Activated naive CD4-positive, alpha-beta T cell treated with anti-CD3 and anti-CD28 coated beads, Interleukin-2, amount 50 U/mL, for 24 hours (primary cell): ENCODE data around the gene TBC1D30.
"Not testable (repeated sequence)": the region's sequence is repeated elsewhere in the genome, so short reads cannot be mapped to it uniquely, and the experiment has no call there.

ENCODE experiments used
- H3K27ac Mint-ChIP-seq: one replicate; pipeline ENCODE4 v1.8.0; 2021; ENCODE audit warnings: mild to moderate bottlenecking, mixed read lengths
- H3K27me3 Mint-ChIP-seq: one replicate; pipeline ENCODE4 v1.8.0; 2021; ENCODE audit warnings: mixed read lengths
- H3K36me3 Mint-ChIP-seq: one replicate; pipeline ENCODE4 v1.8.0; 2021; ENCODE audit warnings: mixed read lengths
- H3K4me1 Mint-ChIP-seq: one replicate; pipeline ENCODE4 v1.8.0; 2021; ENCODE audit warnings: mixed read lengths
- H3K4me3 Mint-ChIP-seq: one replicate; pipeline ENCODE4 v1.8.0; 2021; ENCODE audit warnings: mild to moderate bottlenecking, mixed read lengths
- H3K9me3 Mint-ChIP-seq: one replicate; pipeline ENCODE4 v1.8.0; 2021; ENCODE audit warnings: mixed read lengths

Gene TBC1D30

DNA sequence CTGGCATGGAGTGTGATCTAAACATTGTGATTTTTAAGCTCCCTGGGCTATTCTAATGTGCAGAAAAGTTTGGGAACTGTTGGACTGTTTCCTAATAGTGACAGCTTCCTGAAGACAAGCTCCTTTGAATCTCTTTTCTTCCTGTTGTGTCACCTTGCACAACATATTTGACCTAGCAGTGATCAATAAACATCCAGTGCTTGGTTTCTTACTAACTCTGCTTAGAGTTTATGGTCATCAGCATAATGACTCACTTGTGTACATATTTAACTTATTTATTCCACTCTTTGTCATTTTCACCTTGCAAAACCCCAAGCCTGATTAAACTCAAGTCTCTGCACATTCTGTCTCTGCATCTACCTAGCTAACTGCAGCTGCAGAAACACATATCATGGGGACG is 27.3 kb upstream of the TBC1D30 start:
- no peak overlapping the region for H3K4me3 Mint-ChIP-seq
- H3K9me3 Mint-ChIP-seq, result no peaks in the 10 kb centered on the region
- no peaks in the 10 kb centered on the region for H3K36me3 Mint-ChIP-seq
- H3K27me3 Mint-ChIP-seq, result peaks cover 10% of the 10 kb centered on the region
- no peak overlapping the region for H3K27ac Mint-ChIP-seq
- no peaks in the 10 kb centered on the region for H3K4me1 Mint-ChIP-seq

DNA sequence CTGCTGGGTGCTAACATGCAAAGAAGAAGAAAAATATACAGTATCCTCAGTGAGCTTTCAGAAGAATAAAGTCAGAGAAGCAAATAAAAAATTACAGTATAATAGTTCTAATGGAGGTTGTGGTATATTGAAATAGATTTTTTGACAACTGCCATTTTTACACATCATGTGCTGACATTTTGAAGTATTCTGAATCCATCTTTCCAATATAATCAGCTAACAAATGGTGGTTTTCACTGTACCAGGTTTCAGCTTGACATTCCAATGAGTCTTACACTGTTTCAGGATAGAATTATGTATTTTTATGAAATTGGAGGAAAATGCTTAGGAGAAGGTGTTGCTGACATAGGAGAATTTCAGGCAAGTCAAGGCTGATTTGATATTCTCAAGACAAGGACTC is 26.3 kb upstream of the TBC1D30 start:
- no peaks in the 10 kb centered on the region for H3K9me3 Mint-ChIP-seq
- H3K4me1 Mint-ChIP-seq, result no peaks in the 10 kb centered on the region
- no peak overlapping the region for H3K4me3 Mint-ChIP-seq
- peaks cover 11% of the 10 kb centered on the region for H3K27me3 Mint-ChIP-seq
- no peaks in the 10 kb centered on the region for H3K36me3 Mint-ChIP-seq
- no peak overlapping the region for H3K27ac Mint-ChIP-seq

DNA sequence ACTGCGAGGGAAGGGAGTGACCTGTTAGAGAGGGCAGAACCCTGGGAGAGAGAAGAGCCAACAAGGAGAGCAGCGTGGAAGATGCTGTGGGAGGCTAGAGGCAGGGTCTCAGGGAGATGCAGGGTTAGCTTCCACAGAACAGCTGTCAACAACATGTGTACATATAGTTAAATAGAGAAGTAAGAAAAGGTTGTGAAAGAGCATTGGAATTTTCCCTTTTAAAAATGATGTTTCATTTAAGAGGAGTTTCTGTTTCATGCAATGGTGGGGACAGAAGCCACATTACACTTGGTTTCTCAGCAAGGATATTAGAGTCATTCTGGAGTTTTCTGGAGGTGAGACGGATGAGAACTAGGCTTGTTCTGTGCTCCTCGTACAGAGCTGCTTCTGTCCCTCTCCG is 23.8 kb upstream of the TBC1D30 start:
- H3K4me1 Mint-ChIP-seq, result no peaks in the 10 kb centered on the region
- H3K36me3 Mint-ChIP-seq, result no peaks in the 10 kb centered on the region
- H3K27me3 Mint-ChIP-seq, result peaks cover 20% of the 10 kb centered on the region
- no peaks in the 10 kb centered on the region for H3K9me3 Mint-ChIP-seq
- H3K27ac Mint-ChIP-seq, result no peak overlapping the region
- H3K4me3 Mint-ChIP-seq, result no peak overlapping the region

DNA sequence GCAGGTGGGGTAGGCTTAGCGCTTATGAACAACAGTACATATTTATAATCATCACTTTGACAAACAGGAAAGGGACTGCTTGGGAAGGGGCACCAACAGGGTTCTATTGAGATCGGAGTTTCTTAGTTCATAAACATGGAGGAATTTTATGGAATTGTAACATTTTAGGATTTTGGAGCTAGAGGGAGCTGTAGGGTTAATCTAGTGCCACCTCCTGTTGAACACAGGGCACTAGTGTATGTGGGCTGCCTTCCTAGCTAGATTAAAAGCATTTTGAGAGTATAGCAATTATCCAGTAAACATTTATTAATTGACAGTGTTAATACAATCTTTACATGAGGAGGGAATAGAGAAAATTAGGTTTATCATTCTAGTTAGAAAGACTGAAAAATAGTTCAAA is 23.1 kb upstream of the TBC1D30 start:
- H3K36me3 Mint-ChIP-seq, result no peaks in the 10 kb centered on the region
- peaks cover 24% of the 10 kb centered on the region for H3K27me3 Mint-ChIP-seq
- no peaks in the 10 kb centered on the region for H3K4me1 Mint-ChIP-seq
- H3K4me3 Mint-ChIP-seq, result no peak overlapping the region
- H3K27ac Mint-ChIP-seq, result no peak overlapping the region
- H3K9me3 Mint-ChIP-seq, result no peaks in the 10 kb centered on the region

DNA sequence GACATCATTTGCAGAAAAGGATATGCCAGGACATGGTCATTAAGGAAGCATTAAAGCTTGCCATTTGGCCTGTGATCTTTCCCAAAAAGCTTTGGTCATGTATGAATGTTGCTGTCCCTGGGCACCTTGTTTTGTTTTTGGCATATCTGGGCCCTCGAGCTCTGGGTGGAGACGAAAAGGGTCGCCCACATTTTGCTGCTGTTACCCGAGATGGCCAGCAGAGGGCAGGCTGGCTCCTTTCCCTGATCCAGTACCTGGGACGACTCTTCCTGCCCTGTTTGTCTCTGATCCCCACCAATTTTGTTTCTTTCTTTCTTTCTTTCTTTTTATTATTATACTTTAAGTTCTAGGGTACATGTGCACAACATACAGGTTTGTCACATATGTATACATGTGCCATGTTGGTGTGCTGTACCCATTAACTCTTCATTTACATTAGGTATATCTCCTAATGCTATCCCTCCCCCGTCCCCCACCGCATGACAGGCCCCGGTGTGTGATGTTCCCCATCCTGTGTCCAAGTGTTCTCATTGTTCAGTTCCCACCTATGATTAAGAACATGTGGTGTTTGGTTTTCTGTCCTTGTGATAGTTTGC is 22.2 kb upstream of the TBC1D30 start:
- not testable (repeated sequence) for H3K4me3 Mint-ChIP-seq, H3K9me3 Mint-ChIP-seq, H3K4me1 Mint-ChIP-seq, H3K27ac Mint-ChIP-seq, H3K36me3 Mint-ChIP-seq
- peaks cover 28% of the 10 kb centered on the region for H3K27me3 Mint-ChIP-seq

DNA sequence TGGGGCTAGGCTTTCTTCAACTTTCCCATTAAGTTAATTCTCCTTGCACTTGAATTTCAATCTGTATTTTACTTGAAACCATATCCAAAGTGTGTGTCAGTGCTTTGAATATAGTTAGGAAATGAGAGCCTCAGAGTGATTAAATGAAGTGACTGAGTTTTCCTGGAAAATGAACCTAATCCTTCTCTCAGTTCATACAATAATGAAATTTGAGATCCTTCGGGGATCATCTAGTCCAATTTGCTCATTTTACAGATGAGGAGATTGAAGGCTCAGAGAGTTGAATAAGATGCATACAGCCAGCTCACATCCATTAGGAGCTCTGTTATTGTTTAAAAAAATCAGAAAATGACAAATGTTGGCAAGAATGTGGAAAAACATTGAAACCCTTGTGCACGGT is 18.3 kb upstream of the TBC1D30 start:
- no peaks in the 10 kb centered on the region for H3K9me3 Mint-ChIP-seq
- H3K4me3 Mint-ChIP-seq, result no peak overlapping the region
- no peak overlapping the region for H3K27ac Mint-ChIP-seq
- no peaks in the 10 kb centered on the region for H3K4me1 Mint-ChIP-seq
- H3K27me3 Mint-ChIP-seq, result peaks cover 32% of the 10 kb centered on the region
- H3K36me3 Mint-ChIP-seq, result no peaks in the 10 kb centered on the region

DNA sequence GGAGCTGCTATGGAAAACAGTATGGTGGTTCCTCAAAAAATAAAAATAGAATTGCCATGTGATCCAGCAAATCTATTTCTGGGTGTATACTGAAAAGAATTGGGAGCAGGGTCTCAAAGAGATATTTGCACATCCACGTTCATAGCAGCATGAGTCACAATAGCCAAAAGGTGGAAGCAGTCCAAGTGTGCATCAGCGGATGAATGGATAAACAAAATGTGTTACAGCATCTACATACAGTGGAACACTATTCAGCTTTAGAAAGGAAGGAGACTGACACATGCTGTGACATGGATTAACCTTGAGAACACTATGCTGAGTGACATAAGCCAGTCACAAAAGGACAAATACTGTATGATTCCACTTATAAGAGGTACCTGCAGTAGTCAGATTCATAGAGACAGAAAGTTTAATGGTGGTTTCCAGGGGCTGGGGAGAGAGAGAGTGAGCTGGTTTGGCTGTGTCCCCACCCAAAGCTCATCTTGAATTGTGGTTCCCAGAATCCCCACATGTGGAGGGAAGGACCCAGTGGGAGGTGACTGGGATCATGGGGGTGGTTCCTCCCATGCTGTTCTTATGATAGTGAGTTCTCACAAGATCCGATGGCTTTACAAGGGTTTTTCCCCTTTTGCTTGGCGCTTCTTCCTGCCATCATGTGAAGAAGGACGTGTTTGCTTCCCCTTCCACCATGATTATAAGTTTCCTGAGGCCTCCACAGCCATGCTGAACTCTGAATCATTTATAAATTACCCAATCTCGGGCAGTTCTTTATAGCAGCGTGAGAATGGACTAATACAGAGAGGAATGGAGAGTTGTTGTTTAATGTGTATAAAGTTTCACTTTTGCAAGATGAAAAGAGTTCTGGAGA is 17.6 kb upstream of the TBC1D30 start:
- H3K36me3 Mint-ChIP-seq, result no peaks in the 10 kb centered on the region
- H3K4me1 Mint-ChIP-seq, result no peaks in the 10 kb centered on the region
- H3K9me3 Mint-ChIP-seq, result no peaks in the 10 kb centered on the region
- no peak overlapping the region for H3K4me3 Mint-ChIP-seq
- H3K27ac Mint-ChIP-seq, result no peak overlapping the region
- peaks cover 30% of the 10 kb centered on the region for H3K27me3 Mint-ChIP-seq

DNA sequence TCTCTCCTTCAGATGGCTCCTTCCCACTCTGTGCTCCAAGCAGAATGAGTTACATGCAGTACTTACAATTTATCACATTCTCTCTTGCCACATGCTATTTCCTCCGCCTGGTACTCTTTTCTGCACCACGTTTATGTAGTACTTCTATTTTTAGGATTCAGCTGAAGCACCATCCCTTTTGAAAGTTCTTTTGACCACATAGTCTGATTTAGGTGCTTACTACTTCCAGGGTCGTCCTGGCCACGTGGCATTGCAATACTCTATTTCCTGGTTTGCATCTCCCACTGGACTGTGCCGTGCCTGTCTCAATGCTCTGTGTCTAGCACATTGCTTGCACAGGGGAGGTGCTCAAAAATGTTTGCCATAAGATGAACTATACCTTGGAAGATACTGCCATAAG is 16.3 kb upstream of the TBC1D30 start:
- no peaks in the 10 kb centered on the region for H3K36me3 Mint-ChIP-seq
- no peak overlapping the region for H3K4me3 Mint-ChIP-seq
- no peaks in the 10 kb centered on the region for H3K9me3 Mint-ChIP-seq
- H3K27me3 Mint-ChIP-seq, result peaks cover 30% of the 10 kb centered on the region
- H3K4me1 Mint-ChIP-seq, result no peaks in the 10 kb centered on the region
- H3K27ac Mint-ChIP-seq, result no peak overlapping the region

DNA sequence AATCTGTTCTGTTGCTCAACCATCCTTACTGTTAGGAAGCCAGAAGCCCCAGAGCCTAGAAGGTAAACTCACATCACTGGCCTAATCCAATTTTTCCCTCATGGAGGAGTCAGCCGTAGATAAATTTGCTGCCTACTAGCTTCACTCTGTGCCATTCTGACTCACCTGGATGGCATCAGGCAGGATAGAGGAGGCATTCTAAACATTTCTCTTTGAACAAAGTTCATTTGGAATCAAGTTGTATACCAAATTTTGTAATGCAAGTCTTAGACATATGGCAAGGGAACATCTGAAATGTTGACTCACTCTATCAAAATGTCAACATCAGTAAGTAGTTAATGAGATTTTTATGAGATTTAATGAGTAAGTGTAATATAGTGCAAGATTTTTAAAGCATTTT is 13.6 kb upstream of the TBC1D30 start:
- Mint-ChIP-seq H3K9me3 (no peaks in the 10 kb centered on the region), H3K27ac (no peak overlapping the region), H3K27me3 (peaks cover 21% of the 10 kb centered on the region), H3K4me3 (no peak overlapping the region), H3K36me3 (no peaks in the 10 kb centered on the region), H3K4me1 (no peaks in the 10 kb centered on the region)

DNA sequence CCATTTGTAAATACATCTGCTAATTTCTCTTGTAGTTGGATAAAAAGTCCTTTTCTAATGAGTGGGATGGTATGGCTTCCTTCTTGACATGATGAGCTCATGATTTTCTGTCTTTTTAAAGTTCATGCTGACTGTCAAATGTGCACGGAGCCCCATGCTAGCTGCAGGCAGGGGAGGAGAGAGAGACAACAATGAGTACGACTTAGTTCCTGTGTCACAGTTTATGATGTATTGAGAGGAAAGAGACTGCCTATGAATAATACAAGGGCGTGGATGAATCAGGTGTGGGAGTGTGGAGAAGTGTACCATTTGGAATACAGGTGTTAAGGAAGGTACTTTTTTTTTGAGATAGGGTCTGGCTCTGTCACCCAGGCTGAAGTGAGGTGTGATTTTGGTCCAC is 10.7 kb upstream of the TBC1D30 start:
- no peaks in the 10 kb centered on the region for H3K36me3 Mint-ChIP-seq
- H3K4me1 Mint-ChIP-seq, result no peaks in the 10 kb centered on the region
- no peak overlapping the region for H3K4me3 Mint-ChIP-seq
- H3K27ac Mint-ChIP-seq, result no peak overlapping the region
- no peaks in the 10 kb centered on the region for H3K9me3 Mint-ChIP-seq
- peaks cover 9% of the 10 kb centered on the region for H3K27me3 Mint-ChIP-seq

DNA sequence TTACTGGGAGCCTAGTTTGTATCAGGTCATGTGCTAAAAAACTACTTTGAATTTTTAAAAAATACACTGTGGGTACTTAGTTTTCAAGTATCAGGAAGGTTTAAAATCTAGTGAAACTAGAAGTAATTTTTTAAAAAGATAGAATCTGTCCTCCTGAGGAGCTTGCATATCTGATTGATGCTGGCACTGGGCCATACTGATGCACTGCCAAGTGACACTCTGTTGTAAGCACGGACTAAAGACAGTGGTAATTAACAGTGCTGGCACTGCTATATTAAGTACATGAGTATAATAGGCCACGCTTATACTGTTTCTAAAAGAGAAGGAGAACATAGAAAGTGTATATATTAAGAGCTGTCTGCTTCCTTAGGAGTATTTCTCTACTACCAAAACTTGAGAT is 10.0 kb upstream of the TBC1D30 start:
- no peaks in the 10 kb centered on the region for H3K4me1 Mint-ChIP-seq

DNA sequence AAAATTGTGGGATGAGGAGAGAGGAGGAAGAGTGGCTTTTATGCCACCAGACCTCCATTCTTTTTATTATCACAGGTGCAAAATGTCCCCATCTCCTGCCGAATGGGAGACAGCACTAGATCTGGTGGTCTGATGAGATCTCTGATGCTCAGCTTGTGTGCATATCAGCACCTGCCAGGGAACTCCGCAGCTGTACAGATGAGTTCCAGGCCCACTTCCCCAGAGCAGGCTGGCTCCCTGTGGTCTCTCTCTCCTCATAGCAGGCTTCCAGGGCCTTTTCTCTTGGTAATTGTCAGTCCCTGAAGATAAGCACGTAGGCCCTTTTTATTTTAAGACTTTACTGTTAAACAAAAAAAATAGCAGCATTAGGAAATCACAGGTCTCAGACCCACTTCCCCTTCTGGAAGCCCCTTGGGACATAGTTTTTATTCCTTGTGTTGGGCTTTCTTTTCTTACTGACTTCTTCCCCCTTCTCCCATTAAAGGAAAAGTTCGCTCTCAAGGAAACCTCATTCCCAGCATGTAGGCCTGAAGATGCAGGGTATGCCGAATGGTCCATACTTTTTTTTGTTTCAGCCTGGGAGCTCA is 4.5 kb upstream of the TBC1D30 start:
- H3K36me3 Mint-ChIP-seq, result peaks cover 4% of the 10 kb centered on the region
- H3K4me3 Mint-ChIP-seq, result no peak overlapping the region
- no peaks in the 10 kb centered on the region for H3K9me3 Mint-ChIP-seq
- H3K27me3 Mint-ChIP-seq, result peaks cover 7% of the 10 kb centered on the region
- H3K4me1 Mint-ChIP-seq, result no peaks in the 10 kb centered on the region
- no peak overlapping the region for H3K27ac Mint-ChIP-seq

More for the DNA sequence above, 10.0 kb upstream of the TBC1D30 start:
- H3K36me3 Mint-ChIP-seq, result no peaks in the 10 kb centered on the region
- H3K27me3 Mint-ChIP-seq, result peaks cover 9% of the 10 kb centered on the region
- no peak overlapping the region for H3K4me3 Mint-ChIP-seq
- no peaks in the 10 kb centered on the region for H3K9me3 Mint-ChIP-seq
- no peak overlapping the region for H3K27ac Mint-ChIP-seq

DNA sequence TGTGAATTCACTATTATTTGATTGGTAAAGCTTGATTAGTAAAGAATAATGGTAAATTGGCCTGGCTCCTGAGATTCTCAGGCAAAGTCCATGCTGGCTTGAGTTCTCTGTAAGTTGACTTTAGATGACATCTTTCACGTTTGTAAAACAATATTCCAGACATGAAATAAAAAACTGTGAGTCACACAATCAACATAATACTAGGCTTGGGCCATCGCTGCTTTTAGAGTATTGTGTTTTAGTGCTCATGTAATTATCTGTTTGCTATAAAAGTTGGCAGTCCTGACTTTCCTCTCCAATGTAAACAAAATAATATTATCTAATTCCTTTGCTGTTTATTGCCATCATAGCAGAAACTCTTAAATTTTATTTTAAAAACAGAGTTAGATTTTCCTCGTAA is 3.9 kb upstream of the TBC1D30 start:
- Mint-ChIP-seq H3K9me3 (no peaks in the 10 kb centered on the region), H3K27ac (no peak overlapping the region), H3K36me3 (peaks cover 4% of the 10 kb centered on the region), H3K4me3 (no peak overlapping the region), H3K4me1 (peaks cover 4% of the 10 kb centered on the region), H3K27me3 (peaks cover 9% of the 10 kb centered on the region)

DNA sequence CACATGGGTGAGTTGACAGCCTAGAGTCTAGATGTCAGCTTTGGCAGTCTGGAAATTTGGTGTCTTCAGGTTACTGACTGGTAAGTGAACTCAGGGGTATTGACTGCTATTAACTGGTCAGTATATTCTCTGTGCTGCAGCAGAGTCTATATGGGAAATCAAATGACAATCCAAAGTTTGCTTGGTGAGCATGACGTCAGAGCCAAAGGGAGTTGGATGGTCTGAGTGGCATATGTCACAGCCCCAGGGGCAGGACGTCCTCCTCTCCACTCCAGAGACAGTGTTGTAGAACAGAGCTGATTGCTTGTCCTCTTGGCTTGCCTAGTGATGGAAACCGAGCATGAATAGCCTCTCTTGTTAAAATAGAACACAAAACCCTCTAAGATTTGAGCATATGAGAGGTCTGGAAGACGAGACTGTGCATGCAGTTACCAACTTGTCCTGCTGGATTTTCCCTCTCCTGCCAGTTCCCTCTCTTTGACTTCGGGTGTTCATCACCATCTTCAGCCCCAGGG is 3.3 kb upstream of the TBC1D30 start:
- Mint-ChIP-seq H3K4me1 (peaks cover 9% of the 10 kb centered on the region), H3K27ac (no peak overlapping the region), H3K9me3 (no peaks in the 10 kb centered on the region), H3K4me3 (no peak overlapping the region), H3K36me3 (peaks cover 4% of the 10 kb centered on the region), H3K27me3 (peaks cover 13% of the 10 kb centered on the region)

DNA sequence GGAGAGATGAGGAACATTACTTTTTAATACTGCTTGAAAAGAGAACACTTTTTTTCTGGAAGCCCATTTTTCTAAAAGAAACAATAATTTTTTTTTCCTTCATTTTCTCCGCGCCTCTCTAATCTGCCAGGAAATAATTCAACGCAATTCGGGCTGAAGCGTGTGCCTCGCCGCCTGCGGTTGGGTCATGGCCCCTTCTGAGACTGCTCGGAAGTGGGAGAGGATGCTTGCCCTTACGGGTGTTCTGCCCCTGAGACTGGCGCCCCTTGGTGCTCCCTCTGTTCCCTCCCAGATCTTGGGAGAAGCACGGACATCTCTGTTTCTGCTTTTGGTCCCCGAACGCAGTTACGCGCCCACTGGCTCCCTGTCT is 332 bp upstream of the TBC1D30 start:
- Mint-ChIP-seq H3K36me3 (peaks cover 6% of the 10 kb centered on the region), H3K27me3 (peaks cover 36% of the 10 kb centered on the region), H3K4me3 (peak overlapping the region; percentile 72), H3K9me3 (no peaks in the 10 kb centered on the region), H3K4me1 (peaks cover 14% of the 10 kb centered on the region), H3K27ac (no peak overlapping the region)
